ENCODE results near the gene CPEB1.

GRCh38 chr15:82553846-82554245, 93.3 kb downstream of the CPEB1 start:
- TF ChIP-seq CTCF (IDR thresholded peaks at IDR 0.05) (no peak), POLR2A (IDR thresholded peaks at IDR 0.05) (no peak)

Data from esophagus squamous epithelium (tissue), 4 donors.